Stimulated activated CD4-positive, alpha-beta T cell treated with anti-CD3 and anti-CD28 coated beads, TNF-alpha, amount 100 ng/mL, for 1 hour (primary cell): ENCODE results near the gene CIB1.
A peak's percentile ranks its signal among the peaks of the same experiment; 100 is the strongest.
"Not testable (repeated sequence)": the region's sequence is repeated elsewhere in the genome, so short reads cannot be mapped to it uniquely, and the experiment has no call there.

Experiments
- DNase-seq, 3 donors: peaks; one replicate each; pipeline ENCODE4 v3.0.0-alpha.2; 2020; ENCODE audit warnings: low read depth in 3 of 3, low spot score in 1 of 3

The CIB1 gene

GRCh38 chr15:90233387-90234095, at the start of gene CIB1:
TSS of gene CIB1 (minus strand) at chr15:90233941. CDS start at chr15:90233885, 56 bp downstream.
- peak in 2 of 3 donors; percentile 91 to 93 for DNase-seq

DNA sequence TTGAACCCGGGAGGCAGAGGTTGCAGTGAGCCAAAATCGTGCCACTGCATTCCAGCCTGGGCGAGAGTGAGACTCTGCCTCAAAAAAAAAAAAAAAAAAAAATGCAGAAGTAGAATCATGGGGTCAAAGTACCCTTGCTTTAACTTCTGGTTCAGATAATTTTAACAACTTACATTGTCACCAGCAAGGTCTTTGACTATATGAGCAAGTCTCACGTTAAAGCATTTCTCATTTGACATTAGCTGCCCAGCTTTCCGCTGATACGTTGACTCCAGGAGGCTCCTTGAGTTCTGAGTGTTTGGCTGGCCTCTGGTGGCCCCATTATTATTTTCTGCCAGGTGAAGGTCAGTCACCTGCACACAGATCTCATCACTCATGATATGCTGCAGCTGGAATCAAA, 47.9 kb upstream of the CIB1 start:
- DNase-seq: not testable (repeated sequence)

- DNase-seq: not testable (repeated sequence)
Measured at GRCh38 chr15:90280743-90281142, 47.0 kb upstream of the CIB1 start.

DNA sequence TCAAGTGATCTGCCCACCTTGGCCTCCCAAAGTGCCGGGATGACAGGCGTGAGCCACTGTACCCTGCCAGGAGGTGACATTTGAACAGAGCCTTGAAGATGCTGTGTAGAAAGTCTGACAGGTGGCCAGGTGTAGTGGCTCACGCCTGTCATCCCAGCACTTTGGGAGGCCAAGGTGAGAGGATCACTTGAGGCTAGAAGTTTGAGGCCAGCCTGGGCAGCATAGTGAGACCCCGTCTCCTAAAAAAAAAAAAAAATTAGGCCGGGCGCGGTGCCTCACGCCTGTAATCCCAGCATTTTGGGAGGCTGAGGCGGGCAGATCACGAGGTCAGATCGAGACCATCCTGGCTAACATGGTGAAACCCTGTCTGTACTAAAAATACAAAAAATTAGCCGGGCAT, 44.7 kb upstream of the CIB1 start:
- DNase-seq: not testable (repeated sequence)

DNA sequence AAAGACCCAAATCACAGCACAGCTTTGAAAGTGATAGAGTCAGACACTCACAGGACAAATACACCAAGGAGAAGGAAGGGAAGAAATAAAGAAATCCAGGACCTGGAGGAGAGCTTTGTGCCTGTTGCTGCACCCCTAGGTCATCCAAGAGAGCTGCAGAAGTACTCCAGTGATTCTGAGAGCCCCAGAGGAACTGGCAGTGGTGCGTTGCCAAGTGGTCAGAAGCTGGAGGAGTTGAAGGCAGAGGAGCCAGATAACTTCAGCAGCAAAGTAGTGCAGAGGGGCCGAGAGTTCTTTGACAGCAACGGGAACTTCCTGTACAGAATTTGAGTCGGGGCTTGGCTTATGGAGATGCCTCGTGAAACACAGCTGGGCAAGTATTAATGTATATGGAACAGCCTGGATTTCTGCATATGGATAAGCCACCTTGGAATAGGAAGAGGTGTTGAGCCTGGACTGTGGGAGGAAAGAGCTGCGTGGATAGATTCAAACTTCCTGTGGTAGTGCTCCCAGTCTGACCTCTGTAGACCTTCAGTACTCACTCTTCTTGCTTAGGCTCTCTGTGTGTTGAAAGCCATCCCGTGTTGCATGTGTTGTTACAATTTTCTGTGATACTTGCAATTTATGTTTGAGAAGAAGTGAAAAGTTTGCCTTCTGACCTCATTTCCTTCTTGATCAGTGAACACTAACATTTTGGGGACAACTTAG, 37.9 kb upstream of the CIB1 start:
- DNase-seq: no peak

DNA sequence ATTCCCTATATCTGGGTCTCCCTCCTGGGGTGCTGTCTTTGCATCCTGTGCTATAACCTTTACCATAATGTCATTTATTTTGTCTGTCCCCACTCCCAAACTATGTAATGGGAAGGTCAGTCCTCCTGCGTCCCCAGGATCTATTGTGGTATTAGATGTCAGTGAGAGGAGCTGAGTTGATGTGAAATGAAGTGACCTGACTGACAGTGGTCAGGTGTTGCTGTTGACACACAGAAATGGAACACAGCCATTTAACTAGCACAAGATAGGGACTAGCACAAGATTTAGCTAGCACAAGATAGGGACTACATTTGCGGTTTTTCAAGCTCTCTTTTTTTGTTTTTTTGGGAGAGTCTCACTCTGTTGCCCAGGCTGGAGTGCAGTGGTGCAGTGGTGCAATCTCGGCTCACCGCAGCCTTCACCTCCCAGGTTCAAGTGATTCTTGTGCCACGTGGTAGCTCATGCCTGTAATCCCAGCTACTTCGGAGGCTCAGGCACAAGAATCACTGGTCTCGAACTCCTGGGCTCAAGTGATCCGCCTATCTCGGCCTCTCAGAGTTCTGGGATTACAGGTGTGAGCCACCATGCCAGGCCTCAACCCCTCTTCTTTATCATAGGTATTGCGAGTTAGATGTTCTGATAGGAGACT, 36.9 kb upstream of the CIB1 start:
- no peak for DNase-seq

GRCh38 chr15:90268415-90268814, 34.7 kb upstream of the CIB1 start:
- DNase-seq: no peak

GRCh38 chr15:90266485-90266884, 32.7 kb upstream of the CIB1 start:
- DNase-seq: no peak

DNA sequence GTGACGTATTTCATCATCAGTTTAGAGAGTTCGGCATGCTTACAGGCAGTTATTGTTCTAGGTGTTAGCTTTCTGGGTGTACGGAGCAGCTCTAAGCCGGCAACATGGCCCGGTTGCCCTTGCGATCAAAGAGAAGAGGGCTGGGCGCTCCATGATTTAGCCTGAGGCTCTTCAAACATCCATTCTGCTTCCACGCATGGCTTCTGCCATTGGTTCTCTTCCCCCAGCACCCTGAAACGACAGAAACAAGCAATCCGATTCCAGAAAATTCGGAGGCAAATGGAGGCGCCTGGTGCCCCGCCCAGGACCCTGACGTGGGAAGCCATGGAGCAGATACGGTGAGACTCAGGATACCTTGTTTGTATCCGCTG, 32.3 kb upstream of the CIB1 start:
- DNase-seq: peak in 1 of 3 donors; percentile 22

DNA sequence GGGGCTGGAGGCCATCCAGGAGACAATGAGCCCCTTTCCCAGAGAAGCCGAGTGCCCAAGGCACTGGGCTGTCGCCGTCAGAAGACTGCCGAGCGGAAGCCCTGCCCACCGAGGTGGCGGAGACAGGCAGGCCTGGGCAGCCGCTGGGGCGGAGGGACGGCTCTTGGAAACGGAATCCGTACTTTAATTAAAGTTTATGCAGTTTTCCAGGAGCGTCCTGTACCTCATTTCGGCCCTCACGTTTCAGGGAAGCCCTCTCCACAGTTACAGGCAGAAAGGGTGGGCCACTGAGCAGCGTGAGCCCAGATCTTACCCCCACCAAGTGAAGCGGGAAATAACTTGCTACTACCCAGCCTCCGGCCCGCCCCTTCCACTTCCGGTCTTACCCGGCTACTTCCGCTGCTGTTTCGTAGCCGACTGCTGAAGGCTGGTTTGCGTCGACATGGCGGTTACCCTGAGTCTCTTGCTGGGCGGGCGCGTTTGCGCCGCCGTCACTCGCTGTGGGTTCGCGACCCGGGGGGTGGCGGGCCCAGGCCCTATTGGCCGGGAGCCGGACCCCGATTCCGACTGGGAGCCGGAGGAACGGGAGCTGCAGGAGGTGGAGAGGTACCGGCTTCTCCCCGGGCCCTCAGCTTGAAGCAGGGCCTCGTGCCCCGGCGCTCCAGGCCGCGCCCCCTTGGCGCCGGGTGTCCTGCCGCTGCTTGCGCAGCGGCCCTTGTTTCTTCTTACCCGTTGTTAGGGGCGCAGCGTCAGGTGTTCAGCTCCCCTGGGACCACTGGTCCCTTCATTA, 31.7 kb upstream of the CIB1 start, which contains the start of gene NGRN:
Gene NGRN (plus strand): TSS at position 402 of the 790 bp plus-strand sequence. CDS start 41 bp downstream, at position 443.
- peak; percentile 70 to 80 (median 74) for DNase-seq

DNA sequence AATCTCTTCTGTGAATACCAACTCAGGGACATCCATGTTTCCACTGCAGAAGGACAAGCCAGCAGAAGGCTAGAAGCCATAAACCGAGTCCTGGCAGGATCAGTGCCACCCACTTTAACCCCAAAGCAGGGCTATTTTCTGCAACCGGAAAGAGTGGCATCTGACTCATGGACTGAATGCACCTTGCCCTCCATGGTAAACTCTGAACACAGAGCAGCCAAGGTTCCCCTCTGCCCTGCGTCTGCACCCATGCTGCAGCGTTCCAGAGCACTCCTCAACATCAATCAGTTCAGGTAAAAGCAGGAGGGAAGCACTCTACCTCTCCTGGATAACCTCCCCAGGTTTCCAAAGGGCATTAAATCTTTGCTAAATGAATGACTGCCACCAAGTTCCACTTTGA, 30.9 kb upstream of the CIB1 start:
- DNase-seq: peak in 1 of 3 donors; percentile 8

DNA sequence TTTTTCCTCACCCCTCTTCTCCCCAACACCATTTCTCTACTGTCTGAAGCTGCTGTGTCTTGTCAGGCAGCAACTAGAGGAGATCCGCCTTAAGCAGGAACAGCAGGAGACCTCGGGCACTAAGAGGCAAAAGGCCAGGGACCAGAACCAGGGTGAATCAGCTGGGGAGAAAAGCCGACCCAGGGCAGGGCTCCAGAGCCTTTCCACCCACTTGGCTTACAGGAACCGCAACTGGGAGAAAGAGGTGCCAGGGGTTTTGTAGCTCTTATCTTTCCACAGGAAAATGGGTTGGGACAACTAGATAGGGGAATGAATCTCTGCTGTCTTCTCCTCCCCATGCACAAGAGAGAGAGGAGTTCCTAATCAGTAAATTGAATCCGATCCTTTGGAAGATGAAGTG, 28.7 kb upstream of the CIB1 start:
- DNase-seq: no peak

DNA sequence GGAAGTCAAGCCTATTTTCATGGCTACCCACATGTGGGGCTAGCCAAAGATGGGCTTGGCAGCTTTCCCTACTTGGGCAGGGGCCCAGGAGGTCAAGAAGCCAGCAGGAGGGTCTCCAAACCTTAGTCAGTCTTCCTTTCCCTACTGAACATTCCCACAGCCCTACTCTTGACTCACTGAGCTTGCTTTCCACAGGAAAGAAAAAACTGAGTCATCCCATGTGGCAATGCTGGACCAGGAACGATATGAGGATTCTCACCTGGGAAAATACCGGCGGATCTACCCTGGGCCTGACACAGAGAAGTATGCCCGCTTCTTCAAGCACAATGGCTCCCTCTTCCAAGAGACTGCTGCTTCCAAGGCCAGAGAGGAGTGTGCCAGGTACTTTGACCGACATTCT, 28.1 kb upstream of the CIB1 start:
- no peak for DNase-seq

- DNase-seq: not testable (repeated sequence)
Measured at GRCh38 chr15:90260731-90261130, 27.0 kb upstream of the CIB1 start.

DNA sequence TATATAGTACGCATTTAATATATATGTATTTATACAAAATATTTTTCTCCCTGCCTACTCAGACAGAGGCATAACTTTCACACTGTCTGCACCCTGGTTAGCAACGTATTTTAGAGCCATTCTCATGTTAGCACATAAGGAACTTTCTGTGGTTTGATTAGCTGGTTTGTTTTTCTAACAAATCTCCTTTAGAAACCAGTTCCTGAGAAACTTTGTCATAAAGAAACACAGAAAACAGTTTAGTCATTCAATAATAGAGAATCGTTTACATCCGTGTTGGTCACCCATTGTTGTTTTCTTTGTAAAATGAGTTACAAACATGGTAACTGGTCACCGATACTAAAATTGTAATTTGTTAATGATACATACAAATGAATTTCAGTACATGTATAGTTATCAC, 25.8 kb upstream of the CIB1 start:
- DNase-seq: no peak

GRCh38 chr15:90257776-90258175, 24.0 kb upstream of the CIB1 start:
- no peak for DNase-seq

- peak in 2 of 3 donors; percentile 20 to 70 for DNase-seq
Measured at GRCh38 chr15:90249203-90249863, 15.6 kb upstream of the CIB1 start, which contains the start of gene TTLL13. TSS of gene TTLL13 (plus strand) at chr15:90249556. CDS start at chr15:90250631, 1,075 bp downstream.

GRCh38 chr15:90248789-90249202, 15.1 kb upstream of the CIB1 start:
- DNase-seq: no peak

- DNase-seq: no peak
Measured at GRCh38 chr15:90243943-90244639, 10.3 kb upstream of the CIB1 start.
